GM21528 (cell line): ENCODE data around the gene ZEB1.
"Not testable (repeated sequence)": the region's sequence is repeated elsewhere in the genome, so short reads cannot be mapped to it uniquely, and the experiment has no call there.

Experiments
- ATAC-seq: cut with Tn5 transposase; IDR thresholded peaks from one replicate; pipeline ENCODE4 v1.9.1; 2021; ENCODE audit warnings: mild to moderate bottlenecking, moderate library complexity; ENCODE audit not compliant: unreplicated experiment, low FRiP score

Gene ZEB1

DNA sequence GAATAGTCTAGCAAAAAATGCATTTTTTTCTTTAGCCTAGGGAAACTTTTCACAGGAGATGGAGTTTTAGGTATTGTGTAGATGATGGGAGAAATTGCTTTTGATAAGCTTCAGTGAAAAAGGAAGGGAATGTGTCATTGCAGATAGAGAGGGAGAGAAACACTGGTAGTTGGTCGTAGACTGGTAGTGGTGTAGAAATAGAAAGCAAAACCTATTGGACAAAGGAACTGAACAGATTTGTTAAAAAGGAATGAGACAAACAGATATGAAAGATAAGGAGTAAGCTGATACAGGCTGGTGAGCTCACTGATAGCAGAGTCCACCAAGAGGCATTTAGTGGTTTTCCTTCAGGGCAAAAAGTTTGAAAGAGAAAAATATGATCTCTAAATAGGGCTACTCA is 94.3 kb downstream of the ZEB1 start:
- no peak for ATAC-seq

DNA sequence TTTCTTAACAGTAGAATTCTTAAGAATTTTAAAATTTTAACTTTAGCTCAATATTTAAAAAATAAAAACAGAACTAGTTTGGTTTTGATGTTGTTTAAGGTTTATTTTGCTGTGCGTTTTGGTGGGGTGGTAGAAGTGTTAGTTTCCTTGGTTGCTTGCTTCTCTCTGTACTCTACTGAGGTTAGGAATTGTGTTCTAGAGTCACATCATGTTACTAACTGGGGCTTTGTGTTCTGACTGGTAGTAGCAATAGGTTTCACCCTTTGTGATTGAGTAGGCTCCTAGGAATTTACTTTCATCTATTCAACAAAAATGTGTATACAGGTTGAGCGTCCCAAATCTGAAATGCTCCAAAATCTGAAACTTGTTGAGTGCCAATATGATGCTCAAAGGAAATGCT is 99.5 kb downstream of the ZEB1 start:
- ATAC-seq, result no peak

DNA sequence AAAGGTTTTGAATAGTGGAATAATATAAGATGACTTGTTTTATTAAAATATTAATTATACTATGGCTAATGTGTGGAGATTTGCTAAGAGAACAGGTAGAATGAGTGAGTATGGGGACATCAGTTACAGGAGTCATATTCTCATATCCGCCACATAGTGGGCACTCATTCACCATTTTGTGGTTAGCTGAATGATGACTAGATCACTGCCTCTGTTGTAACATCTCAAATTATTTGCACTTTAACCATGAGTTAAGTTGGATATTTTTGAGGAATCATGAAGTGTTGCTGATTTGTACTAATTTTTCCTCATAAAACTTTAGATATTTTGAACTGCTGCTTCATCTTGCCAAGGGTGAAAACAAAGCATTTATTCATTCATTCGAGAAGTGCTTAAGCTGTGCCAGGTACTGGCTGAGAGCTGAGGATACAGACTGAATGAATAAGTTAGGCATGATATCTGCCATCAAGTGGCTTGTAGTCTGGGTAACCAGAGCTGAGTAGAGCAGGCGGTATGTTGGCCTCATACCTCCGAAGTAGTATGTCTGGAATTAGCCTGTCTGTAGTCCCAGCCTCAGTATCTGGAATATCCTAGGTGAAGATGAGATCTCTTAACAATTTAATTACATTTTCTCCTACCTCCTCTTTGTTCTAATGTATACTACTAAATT is 100.5 kb downstream of the ZEB1 start:
- ATAC-seq, result no peak

DNA sequence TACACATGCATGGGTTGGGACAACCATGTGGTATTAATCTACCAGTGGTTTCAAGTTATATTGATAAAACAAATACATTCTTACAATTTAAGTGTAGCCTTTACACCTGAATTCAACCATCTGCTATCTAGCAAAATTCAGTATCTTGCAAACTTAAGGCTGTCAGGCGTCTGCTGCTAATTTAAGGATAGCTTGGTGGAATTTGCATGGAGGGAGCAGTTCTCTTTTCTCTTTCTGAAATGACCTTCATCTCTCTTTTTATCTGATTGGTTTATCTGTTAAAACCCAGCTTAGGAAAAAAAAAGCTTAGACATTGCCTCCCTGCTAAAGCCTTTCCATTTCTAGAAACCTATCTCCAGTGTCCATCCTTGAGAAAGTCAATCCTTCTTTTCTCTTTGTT is 102.3 kb downstream of the ZEB1 start:
- ATAC-seq, result no peak

DNA sequence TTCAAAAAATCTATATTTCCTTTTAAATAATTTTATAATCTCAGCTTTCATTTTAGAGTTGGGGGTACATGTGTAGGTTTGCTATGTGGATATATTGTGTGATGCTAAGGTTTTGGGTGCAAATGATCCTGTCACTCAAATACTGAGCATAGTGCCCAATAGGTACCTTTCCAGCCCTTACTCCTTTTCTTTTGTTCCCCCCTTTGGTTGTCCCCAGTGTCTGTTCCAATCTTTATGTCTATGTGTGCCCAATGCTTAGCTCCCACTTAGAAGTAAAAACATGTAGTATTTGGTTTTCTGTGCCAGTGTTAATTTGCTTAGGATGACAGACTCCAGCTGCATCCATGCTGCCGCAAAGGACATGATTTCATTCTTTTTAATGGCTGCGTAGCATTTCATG is 103.6 kb downstream of the ZEB1 start:
- ATAC-seq, result no peak

DNA sequence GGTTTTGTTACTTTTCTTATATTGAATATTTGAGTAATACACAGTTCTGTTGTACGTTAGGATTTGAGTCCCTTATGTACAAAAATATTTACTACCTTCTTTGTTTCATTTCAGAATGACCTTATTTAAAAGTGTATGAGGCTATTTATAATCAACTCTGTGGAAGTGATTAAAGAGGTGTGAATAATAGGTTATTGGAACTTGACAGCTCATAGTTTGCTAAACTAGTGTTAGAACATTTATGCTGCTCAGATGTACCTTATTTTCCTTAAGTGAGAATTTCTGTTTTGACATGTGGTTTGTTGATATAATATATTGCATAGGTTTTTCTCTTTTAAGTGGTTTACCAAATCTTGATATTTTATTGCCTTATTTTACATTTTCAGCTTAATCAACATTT is 105.5 kb downstream of the ZEB1 start:
- no peak for ATAC-seq

DNA sequence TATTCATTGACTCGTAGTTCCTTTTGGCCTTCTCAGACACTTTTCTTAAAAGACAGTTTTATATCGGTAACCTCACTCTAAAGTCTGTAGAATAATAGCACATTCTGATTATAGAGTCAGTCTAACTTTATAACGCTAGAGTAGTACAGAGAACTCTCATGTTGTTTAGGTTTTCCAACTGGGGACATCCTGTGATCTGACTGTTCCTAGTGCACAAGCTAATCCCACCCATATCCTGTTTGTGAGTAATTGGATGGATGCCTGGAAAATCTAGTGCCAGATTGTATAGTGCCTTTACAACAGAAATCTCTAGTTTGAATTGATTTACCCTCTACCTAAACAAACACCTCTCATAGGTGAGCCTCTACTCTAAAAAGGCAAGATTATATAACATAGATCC is 107.4 kb downstream of the ZEB1 start:
- no peak for ATAC-seq

DNA sequence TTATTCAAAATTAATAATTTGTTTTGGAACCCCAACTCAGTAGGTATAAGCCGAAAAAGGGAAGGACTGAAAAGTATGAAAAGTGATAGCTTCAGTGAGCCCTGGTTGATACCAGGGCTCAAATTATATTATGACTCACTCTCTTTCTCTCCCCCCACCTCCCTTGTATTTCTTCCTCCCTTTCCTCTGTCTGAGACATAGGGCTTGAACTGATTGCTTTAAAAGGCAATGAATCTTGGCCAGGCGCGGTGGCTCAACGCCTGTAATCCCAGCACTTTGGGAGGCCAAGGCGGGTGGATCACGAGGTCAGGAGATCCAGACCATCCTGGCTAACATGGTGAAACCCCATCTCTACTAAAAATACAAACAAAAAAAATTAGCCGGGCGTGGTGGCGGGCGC is 108.3 kb downstream of the ZEB1 start:
- not testable (repeated sequence) for ATAC-seq

DNA sequence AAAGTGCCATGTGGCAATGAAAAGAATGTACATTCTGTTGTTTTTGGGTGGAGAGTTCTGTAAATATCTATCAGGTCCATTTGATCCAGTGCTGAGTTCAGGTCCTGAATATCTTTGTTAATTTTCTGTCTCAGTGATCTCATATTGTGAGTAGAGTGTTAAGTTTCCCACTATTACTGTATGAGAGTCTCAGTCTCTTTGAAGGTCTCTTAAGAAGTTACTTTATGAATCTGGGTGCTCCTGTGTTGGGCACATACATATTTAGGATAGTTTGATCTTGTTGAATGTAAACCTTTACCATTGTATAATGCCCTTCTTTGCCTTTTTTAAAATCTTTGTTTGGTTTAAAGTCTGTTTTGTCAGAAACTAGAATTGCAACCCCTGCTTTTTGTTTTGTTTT is 109.5 kb downstream of the ZEB1 start:
- ATAC-seq, result not testable (repeated sequence)

DNA sequence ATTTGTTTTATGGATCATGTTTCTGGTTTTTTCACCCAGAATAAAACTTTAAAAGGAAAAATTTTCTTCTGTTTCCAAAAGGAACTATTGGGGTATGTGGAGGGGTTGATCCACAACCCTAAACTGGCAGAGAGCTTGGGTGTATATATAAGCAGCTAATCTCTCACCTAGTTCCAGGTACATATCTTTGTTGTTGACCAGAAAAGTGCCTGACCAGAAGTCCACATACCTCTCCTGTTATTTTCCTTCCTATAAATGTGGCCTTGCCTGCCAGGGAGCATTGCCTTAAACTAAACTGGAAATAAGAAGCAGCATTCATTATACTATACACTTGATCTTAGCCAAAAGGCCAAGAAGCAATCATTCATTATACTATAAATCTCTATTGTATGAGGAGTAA is 112.0 kb downstream of the ZEB1 start:
- ATAC-seq, result no peak

DNA sequence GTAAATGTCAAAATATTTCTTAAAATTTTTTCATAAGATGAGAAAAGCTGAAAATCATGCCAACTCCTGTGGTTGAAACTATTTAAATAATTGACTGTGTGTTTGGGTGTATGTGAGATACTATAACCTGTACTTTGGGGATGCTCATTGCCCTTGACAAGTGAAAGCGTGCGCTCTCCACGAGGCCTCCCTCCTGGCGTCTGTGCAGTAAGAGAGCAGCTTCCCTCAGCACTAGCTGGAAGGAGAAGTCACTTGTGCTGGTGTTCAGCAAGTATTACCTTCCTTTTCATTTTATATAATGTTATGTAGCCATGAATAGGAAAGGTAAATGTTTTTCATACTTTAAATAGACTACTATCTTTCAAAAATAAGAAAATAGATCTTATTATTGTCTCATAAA is 118.9 kb downstream of the ZEB1 start:
- ATAC-seq, result no peak

DNA sequence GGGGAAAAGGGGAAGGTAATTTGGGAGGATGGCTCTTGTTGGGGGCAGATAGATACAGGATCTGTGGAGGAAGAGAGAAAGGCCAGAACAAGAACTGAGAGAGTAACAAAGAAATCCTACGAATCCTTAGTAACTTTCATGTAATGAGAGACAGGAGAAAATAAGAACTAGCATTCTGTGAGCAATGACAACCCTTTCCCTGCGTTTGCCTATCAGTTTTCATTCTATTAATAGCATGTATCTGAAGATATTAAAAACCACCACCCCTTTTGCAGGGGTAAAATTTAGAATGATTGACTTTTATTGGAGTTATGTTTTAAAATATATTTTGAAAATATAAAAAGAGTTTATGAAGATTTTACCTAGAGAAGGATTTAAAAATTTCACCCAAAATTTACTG is 132.8 kb downstream of the ZEB1 start:
- no peak for ATAC-seq

DNA sequence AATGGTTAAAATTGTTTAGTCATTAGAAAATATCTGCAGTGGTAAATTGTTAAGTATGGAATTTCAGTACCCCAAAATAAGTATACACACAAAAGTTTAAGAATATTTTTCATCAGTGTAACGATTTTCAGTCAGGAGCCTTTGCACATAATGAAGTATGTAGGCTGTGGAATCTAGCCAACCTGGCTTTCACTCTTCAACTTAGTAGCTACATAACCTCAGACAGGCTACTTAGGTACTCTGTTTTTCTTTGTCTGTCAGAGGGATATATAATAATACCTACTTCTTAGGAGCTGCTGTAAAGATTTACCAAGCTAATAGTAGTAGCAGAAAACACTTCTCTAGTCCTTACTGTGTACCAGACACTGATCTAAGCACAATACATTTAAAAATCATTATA is 137.5 kb downstream of the ZEB1 start:
- no peak for ATAC-seq

DNA sequence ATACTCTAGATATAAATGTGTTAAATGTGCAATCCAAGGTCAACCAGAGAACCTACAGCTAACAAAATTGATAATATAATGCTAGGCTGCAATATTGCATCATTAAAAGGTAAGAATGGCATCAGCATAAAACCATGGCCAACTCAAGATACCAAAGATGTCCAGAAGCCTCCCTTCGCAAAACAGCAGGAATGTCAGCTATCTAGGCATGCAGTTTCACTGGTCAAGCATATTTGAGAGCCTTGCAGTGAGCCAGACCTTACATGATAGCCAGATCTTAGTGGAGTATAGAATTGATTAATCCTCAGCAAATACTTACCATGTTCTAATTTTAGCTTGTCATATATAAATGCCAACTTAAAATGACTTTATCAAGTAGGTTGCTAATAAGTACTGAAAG is 138.8 kb downstream of the ZEB1 start:
- no peak for ATAC-seq

DNA sequence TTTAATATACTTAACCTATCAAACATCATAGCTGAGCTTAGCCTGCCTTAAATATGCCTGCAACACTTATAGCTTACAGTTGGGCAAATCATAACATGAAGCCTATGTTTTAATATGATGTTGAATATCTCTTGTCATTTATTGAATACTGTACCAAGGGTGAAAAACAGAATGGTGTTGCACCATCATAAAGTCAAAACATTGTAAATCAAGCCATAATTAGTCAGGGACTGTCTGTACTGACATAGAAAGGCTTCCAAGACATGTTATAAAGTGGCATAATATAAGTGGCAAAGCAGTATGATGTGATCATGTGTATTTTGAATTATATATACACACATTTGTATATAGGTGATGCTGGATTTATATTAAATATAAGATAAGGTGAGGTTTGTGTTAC is 140.0 kb downstream of the ZEB1 start:
- ATAC-seq, result no peak

DNA sequence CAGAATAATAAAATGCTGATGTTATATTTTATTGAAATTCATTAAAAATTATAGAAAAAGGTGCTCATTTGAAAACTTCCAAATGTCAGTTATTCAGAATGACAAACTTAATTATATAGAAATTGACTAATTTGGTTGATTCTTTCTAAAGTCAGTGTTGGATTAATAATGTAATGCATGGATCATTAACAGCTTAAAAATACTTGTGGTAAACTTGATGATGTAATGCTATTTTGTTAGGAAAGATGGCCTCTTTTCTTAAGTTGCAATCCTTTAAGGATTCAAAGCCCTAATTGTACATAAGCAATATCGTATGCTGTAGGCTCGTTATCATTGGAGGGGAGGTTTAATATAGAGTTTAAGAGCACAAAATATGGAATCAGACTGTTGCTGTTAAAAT is 141.2 kb downstream of the ZEB1 start:
- no peak for ATAC-seq

DNA sequence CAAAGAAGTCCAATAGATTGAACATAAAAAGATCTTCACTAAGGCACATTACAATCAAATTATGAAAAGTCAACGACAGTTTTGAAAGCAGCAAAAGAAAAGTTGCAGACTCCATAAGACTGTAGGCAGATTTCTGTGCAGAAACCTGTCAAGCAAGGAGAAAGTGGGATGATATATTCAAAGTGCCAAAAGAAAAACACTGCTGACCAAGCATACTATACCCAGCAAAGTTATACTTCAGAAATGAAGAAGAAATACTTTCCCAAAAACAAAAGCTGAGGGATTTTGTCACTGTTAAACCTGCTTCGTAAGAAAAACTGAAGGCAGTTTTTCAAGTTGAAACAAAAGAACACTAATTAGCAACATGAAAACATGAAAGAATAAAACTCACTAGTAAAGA is 145.5 kb downstream of the ZEB1 start:
- ATAC-seq, result no peak

DNA sequence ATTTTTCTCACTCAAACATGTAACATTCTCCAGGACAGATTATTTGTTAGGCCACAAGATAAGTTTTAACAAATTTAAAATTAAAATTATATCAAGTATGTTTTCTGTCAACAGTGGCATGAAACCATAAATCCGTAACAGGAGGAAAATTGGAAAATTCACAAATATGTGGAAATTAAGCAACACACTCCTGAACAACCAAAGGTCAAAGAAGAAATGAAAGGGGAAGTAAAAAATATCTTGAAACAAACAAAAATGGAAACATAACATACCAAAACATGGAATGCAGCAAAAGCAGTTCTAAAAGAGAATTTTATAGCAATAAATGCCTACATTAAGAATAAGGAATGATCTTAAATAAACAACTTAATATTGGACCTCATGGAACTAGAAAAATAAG is 147.3 kb downstream of the ZEB1 start:
- ATAC-seq, result no peak

DNA sequence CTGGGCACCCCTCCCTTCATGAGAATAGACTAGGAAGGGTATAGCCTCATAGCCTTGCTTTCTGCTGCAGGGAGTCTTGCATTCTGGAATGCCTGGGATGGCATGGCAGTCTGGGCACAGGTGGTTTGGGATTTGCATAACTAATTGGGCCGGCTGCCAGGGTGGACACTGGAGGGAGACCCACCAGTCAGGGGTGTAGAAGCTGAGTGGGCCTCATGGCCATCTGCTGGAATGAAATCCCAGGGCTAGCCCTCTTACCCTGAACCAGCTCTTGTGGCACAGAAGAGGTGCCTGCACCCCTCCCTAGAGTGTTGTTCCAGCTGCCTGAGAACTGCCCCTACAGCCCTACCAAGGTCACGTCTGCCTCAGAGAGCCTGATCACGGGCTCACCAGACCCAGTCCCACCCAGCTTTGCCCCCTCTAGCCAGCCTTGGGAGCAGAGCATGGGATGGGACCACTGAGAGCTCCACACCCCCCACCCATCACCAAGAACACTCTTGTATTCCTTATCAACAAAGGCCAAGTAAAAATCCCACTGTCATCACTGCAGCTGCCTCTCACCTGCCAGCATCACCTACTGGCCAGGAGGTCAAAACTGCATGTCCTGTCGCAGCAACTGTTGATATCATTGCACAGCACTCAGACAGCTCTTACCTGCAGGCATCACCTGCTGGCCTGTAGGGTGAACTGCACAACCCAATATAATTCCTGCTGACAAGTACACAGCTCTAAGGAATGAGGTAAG is 148.9 kb downstream of the ZEB1 start:
- no peak for ATAC-seq

DNA sequence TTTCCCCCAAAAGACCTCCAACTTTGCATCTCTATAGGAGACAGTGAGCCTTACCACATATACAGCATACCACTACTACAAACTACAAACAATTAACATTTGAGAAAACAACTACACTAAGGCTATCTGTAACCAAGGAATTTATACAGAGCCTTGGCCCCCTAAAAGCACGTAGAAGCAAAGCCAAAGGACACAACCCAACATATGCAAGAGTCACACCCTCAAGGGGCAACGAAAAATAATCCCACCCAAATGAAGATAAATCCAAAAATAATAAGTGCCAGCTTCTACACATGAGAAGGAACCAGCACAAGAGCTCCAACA is 149.5 kb downstream of the ZEB1 start:
- ATAC-seq, result no peak

DNA sequence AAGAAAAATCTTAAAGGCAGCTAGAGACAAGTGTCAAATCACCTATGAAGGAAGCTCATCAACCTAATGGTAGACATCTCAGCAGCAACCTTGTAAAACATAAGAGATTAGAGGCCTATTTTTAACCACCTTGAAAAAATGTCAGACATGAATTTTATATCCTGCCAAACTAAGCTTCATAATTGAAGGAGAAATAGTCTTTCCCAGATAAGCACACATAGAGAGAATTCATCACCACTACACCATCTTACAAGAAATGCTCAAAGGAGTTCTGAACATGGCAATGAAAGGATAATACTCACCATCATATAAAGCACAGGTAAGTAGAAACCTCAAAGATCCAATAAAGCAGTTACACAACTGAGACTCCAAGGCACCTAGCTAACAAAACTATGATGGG is 156.5 kb downstream of the ZEB1 start:
- no peak for ATAC-seq

DNA sequence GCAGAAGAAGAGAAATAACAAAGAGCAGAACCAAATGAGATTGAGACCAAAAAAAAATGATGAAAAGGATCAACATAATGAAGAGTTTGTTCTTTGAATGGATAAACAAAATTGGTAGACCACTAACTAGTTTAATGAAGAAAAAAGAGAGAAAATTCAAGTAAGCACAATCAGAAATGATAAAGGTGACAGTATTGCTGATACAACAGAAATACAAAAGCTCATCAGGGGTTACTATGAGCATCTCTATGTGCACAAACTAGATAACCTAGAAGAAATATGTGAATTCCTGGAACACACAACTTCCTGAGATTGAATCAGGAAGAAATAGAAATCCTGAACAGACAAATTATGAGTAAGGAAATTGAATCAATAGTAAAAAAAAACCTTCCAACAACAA is 157.1 kb downstream of the ZEB1 start:
- no peak for ATAC-seq

DNA sequence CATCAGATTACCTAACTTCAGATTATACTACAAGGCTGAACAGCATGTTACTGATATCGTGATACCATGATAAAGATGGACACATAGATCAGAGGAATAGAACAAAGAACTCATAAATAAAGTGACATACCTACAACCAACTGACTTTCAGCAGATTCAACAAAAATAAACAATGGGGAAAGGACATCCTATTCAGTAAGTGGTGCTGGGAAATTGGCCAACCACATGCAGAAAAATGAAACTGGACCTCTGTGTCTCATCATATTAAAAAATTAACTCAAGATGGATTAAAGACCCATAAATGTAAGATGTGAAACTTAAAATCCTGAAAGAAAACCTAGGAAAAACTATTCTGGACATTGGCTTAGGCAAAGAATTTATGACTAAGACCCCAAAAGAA is 158.6 kb downstream of the ZEB1 start:
- no peak for ATAC-seq
